Mononuclear cell (primary cell): ENCODE data around the gene ZNF638. TPM values are rescaled to one million over a fixed set of nuclear protein-coding genes. Genes with fewer than 3 reads are reported as not detected.
"Not testable (repeated sequence)": the region's sequence is repeated elsewhere in the genome, so short reads cannot be mapped to it uniquely, and the experiment has no call there.

Experiments
- H3K27me3 ChIP-seq: 2 replicates; pipeline ENCODE4 v1.6.0; 2011; ENCODE audit warnings: low read length, control low read depth; ENCODE audit not compliant: insufficient read depth
- H3K4me1 ChIP-seq: 2 replicates; pipeline ENCODE4 v1.5.1; 2011; ENCODE audit warnings: mild to moderate bottlenecking, low read length, control low read depth; ENCODE audit not compliant: insufficient read depth
- H3K4me3 ChIP-seq: 2 replicates; pipeline ENCODE4 v1.5.1; 2011; ENCODE audit warnings: mild to moderate bottlenecking, low read length, moderate library complexity
- H3K9me3 ChIP-seq: 2 replicates; pipeline ENCODE4 v1.5.1; 2011; ENCODE audit warnings: low read depth, mild to moderate bottlenecking, control low read depth, low read length
- total RNA-seq: library from RNA; depleted of rRNA; stranded (reverse); fragments of >200 nt; gene quantifications from one replicate; pipeline ENCODE4 v1.2.3, GENCODE V29; 2012

ZNF638 gene
- total RNA-seq, 1 donor = 157 TPM

DNA sequence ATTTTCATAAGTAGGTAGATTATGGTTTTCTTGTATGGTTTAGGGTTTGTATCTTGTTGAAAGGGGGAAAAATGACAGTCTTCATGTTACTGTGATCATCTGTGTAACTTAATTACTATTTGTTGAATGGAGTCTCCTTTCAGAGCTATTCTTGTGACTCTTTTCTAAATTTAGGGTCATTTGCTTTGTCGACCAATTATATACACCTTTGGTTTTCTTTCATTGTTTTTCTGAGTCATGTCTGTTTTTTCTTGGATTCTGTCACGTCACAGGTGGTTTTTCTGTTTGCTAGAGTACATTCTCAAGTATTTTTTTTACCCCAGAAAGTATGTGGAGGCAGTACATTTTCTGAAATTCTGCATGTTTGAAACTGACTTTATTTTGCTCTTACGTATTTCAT is 78.0 kb downstream of the ZNF638 start:
- Histone ChIP-seq H3K4me3 (no peak overlapping the region), H3K27me3 (no peaks in the 10 kb centered on the region), H3K4me1 (no peaks in the 10 kb centered on the region), H3K9me3 (no peaks in the 10 kb centered on the region)

DNA sequence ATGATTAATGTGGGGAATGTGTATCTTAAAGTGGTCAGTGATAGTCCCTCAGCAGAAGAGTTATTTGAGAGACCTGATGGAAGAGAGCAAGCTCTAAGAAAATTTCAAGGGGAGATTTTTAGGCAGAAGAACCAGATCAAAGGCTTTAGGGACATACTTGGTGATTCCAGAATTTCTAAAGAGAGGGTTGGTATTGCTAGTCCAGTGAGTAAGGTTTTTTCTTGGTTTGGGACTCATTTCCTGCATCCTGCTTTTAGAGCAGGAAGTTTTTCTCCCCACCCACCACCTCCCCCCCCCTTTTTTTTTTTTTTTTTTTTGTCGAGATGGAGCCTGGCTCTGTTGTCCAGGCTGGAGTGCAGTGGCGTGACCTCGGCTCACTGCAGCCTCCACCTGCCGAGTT is 79.1 kb downstream of the ZNF638 start:
- H3K4me3 ChIP-seq = no peak overlapping the region
- H3K27me3 ChIP-seq = no peaks in the 10 kb centered on the region
- no peaks in the 10 kb centered on the region for H3K4me1 ChIP-seq
- no peaks in the 10 kb centered on the region for H3K9me3 ChIP-seq

DNA sequence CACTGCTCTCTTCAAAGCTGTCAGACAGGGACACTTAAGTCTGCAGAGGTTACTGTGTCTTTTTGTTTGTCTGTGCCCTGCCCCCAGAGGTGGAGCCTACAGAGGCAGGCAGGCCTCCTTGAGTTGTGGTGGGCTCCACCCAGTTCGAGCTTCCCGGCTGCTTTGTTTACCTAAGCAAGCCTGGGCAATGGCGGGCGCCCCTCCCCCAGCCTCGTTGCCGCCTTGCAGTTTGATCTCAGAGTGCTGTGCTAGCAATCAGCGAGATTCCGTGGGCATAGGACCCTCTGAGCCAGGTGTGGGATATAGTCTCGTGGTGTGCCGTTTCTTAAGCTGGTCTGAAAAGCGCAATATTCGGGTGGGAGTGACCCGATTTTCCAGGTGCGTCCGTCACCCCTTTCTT is 85.3 kb downstream of the ZNF638 start:
- not testable (repeated sequence) for H3K9me3 ChIP-seq, H3K27me3 ChIP-seq, H3K4me3 ChIP-seq, H3K4me1 ChIP-seq

DNA sequence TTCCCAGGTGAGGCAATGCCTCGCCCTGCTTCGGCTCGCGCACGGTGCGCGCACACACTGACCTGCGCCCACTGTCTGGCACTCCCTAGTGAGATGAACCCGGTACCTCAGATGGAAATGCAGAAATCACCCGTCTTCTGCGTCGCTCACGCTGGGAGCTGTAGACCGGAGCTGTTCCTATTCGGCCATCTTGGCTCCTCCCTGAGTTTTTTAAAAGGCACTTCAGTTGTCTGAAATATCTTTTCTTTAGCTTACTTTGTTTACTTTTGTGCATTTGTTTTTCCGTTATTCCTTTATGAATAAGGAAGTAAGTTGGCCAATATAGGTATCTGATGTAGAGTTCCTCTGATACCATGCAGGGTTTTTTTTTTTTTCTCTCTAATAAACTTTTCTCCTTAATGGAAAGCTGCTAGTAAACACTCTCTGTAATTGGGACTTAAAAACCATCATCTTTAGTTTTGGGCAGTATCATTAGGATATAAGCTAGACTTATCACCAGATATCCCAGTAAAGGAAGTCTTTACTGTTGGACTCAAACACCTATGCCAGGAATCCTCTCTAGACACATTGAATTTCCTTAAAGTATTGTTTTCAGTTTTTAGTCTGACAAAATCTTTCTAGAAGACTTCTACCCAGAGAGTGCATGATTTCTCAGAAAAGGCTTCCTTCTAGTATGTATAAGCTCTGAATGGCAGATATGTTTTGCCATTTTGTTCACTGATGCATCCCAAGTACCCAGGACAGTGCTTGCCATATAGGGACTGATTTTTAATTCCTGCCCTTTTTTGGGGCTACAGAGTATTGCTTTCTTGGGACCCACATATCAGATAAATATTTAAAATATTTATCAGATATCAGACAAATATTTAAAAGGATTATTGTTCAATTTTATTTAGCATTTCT is 86.0 kb downstream of the ZNF638 start:
- H3K4me3 ChIP-seq = peak overlapping the region; percentile 17
- no peaks in the 10 kb centered on the region for H3K27me3 ChIP-seq
- no peaks in the 10 kb centered on the region for H3K9me3 ChIP-seq
- peaks cover 3% of the 10 kb centered on the region for H3K4me1 ChIP-seq

DNA sequence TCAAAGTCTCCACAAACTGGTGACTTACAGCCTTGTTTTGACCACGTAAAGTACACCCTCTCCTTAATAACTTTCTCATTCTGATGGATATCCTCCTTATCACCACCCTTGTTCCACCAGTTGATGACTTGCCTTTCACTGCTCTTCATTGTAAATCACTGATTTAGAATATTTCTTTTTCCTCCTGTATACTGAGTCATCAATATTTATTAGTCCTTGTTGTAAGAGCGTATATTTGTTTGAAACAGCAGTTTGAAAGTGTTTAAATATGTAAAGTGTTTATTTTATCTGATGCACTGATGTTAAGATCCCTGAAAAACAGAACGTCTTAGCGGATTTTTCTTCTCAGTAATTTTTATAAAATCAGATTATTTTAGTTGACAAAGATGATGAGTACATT is 87.6 kb downstream of the ZNF638 start:
- Histone ChIP-seq H3K4me3 (no peak overlapping the region), H3K9me3 (no peaks in the 10 kb centered on the region), H3K4me1 (peaks cover 7% of the 10 kb centered on the region), H3K27me3 (no peaks in the 10 kb centered on the region)

DNA sequence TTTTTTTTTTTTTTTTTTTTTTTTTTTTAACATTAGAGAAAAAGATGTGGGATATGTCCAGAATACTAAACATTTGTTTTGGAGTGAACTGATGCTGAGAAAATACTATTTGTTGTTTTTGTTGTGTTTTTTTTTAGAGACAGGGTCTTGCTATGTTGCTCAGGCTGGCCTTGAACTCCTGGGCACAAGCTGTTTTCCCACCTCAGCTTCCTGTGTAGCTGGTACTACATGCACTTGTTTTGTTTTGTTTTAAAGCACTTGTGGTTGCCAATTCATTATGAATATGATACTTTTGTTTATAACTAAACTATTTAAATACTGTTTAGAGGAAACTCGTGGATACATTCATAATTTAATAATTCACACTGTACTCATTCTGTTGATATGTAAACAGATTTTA is 88.4 kb downstream of the ZNF638 start:
- H3K27me3 ChIP-seq = no peaks in the 10 kb centered on the region
- peaks cover 7% of the 10 kb centered on the region for H3K4me1 ChIP-seq
- H3K4me3 ChIP-seq = no peak overlapping the region
- no peaks in the 10 kb centered on the region for H3K9me3 ChIP-seq

DNA sequence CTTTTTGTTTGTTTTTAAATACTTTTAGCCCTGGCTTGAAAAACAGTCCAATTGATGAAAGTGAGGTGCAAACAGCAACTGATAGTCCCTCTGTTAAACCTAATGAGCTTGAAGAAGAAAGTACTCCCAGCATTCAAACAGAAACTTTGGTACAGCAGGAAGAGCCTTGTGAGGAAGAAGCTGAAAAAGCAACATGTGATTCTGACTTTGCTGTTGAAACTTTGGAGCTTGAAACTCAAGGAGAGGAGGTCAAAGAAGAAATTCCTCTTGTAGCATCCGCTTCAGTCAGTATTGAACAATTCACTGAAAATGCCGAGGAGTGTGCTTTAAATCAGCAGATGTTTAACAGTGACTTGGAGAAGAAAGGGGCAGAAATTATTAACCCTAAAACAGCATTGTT is 91.2 kb downstream of the ZNF638 start:
- Histone ChIP-seq H3K4me1 (peaks cover 12% of the 10 kb centered on the region), H3K9me3 (no peaks in the 10 kb centered on the region), H3K4me3 (no peak overlapping the region), H3K27me3 (no peaks in the 10 kb centered on the region)

DNA sequence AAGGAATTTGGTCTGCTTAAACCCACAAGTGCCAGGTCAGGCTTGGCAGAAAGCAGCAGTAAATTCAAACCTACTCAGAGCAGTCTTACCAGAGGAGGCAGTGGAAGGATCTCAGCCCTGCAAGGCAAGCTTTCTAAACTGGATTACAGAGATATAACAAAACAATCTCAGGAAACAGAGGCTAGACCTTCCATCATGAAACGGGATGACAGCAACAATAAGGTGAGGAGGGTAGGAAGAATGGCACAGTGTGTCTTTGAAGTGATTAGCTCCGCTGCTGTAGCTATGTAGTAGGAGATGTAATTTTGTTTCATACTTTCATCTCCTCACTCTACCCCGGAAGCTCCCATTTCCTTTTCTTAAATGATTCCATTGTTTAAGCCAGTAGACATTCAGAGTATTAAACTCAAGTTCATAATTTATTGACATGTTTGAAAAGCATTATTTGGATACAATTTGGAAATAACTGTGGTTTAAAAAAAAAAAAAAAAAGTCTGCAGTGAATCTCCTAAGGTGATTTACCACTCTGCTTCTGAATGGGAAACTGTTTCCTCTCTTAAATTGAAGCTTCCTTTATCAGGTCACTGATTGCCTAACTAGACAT is 92.3 kb downstream of the ZNF638 start:
- H3K27me3 ChIP-seq = no peaks in the 10 kb centered on the region
- peaks cover 11% of the 10 kb centered on the region for H3K4me1 ChIP-seq
- H3K4me3 ChIP-seq = no peak overlapping the region

DNA sequence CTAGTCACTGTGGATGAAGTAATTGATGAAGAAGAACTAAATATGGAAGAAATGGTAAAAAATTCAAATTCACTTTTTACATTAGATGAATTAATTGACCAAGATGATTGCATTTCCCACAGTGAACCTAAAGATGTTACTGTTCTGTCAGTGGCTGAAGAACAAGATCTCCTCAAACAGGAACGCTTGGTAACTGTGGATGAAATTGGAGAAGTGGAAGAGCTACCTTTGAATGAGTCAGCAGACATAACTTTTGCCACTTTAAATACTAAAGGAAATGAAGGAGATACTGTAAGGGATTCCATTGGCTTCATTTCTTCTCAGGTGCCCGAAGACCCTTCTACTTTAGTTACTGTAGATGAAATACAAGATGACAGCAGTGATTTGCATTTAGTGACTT is 95.1 kb downstream of the ZNF638 start:
- no peak overlapping the region for H3K4me3 ChIP-seq
- peaks cover 11% of the 10 kb centered on the region for H3K4me1 ChIP-seq
- no peaks in the 10 kb centered on the region for H3K9me3 ChIP-seq
- no peaks in the 10 kb centered on the region for H3K27me3 ChIP-seq

More for the DNA sequence above, 92.3 kb downstream of the ZNF638 start:
- H3K9me3 ChIP-seq = no peaks in the 10 kb centered on the region

DNA sequence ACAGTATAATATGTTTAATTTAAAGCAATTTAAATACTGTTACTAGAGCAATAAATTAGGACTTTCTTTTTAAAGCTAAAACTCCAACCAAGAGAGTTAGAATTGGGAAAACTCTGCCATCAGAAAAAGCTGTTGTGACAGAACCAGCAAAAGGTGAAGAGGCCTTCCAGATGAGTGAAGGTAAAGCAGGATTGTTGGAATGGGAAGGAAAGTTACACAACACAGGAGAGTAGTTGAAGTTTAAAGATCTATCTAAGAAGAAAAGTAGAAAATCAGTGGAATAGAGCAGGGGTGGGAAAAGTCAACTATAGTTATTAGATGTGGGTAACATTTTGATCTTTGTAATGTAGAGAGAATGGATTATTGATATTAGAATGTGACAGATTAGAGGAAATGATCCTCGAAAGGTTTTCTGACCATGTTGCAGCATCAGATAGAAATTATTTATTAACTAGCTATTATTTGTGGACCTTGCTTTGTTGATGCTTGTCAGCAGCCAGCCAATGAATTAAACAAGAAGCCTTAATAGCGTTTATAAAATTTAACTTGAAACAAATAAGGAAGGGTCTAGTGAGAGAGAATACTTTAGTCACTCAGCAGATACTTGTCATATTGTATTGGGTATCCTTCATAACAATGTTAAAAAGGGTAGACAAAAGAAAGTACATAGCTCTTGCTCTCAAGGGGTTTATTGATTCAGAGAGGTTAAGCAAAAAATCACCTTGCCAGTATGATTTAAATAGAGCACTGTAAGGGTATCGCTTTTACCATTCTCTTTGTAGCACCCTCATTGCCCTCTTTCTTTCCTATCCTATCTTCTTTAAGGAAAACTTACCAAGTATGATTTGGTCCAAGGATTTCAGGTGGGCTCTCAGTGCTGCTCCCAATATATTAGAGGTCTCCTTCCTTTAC is 97.1 kb downstream of the ZNF638 start:
- Histone ChIP-seq H3K4me1 (peaks cover 10% of the 10 kb centered on the region), H3K27me3 (no peaks in the 10 kb centered on the region), H3K9me3 (no peaks in the 10 kb centered on the region), H3K4me3 (no peak overlapping the region)

DNA sequence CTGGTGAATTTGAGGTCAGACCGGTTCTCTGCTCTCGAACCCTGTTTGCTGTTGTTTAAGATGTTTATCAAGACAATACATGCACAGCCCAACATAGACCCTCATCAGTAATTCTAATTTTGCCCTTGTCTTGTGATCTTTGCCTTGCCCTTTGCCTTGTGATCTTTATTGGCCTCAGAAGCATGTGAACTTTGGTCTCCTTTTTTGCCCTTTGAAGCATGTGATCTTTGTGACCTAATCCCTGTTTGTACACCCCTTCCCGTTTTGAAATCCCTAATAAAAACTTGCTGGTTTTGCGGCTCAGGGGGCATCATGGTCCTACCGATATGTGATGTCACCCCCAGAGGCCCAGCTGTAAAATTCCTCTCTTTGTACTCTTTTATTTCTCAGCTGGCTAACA is 113.6 kb downstream of the ZNF638 start:
- not testable (repeated sequence) for H3K27me3 ChIP-seq, H3K4me3 ChIP-seq, H3K9me3 ChIP-seq
- peaks cover 30% of the 10 kb centered on the region for H3K4me1 ChIP-seq

DNA sequence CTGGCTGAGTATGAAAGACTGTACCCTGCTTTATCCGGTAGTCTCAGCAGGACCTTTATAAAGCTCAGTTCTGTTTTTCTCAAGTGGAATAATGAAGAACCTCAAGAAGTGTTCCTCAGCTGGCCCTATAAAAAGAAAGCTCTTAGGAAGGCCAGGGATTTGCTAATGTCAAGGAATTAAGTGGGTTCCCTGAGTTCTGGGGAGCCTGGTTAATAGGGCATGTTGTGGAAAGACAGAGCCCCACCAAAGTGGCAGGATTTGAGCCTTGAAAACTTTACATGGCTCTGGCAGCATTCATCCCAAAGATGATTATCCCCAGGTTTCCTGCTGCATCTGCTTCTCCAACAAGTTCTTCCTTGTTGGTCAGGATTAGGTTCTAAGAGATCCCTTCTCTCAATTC is 114.9 kb downstream of the ZNF638 start:
- Histone ChIP-seq H3K27me3 (no peaks in the 10 kb centered on the region), H3K4me3 (no peak overlapping the region), H3K9me3 (no peaks in the 10 kb centered on the region), H3K4me1 (peaks cover 40% of the 10 kb centered on the region)

DNA sequence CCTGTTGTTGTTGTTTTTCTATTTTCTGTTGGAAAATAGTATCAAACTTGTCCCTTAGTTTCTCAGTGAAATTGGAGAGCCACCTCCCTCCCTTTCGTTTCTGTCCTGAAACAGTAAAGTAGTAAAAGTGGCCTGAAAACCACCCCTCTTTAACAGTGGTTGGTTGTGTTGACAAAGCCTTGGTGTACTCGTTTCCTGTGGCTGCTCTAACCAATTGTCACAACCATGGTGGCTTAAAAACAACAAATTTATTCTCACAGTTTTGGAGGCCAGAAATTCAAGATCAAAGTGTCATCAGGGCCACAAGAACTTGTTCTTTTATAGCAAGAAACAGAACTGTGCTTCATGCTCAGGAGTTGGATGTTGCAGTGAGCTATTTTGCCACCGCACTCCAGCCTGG is 117.8 kb downstream of the ZNF638 start:
- no peaks in the 10 kb centered on the region for H3K27me3 ChIP-seq
- no peaks in the 10 kb centered on the region for H3K9me3 ChIP-seq
- H3K4me1 ChIP-seq = peaks cover 65% of the 10 kb centered on the region
- H3K4me3 ChIP-seq = no peak overlapping the region

DNA sequence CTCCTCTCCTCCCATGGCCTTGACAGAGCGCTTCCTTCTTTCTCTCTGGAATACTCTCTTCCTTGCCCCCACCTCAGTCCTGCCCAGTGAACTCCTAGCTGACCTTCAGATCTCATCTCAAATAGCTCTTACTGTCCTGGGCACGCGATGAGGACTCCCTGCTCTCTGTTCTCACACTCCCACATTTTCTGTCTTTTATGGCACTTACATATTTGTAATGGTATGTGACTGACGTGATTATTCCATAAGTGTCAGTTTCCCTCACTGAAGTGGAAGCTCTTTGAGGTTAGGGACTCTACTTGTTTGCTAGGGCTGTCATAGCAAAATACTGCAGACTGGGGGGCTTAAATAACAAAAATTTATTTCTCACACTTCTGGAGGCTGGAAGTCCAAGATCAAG is 120.1 kb downstream of the ZNF638 start:
- Histone ChIP-seq H3K4me3 (no peak overlapping the region), H3K9me3 (no peaks in the 10 kb centered on the region), H3K4me1 (peaks cover 84% of the 10 kb centered on the region), H3K27me3 (no peaks in the 10 kb centered on the region)

DNA sequence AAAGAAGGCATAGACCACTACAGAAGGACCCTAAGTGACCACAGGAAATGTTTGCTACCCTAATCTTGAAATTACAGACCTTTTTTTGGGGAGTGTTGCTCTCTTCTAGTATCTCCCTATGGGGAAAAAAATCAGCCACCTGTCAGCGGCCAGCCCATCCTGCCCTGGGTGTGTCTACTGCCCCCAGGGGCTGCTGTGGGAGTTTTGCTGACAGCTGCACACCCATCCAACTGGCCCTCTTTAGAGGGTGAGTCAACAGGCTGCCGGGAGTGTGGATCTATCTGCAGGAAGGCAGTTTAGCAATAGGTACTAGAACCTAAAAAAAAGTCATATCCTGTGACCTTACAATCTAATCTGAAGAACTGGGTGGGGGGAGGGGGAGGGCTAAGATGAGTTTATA is 121.0 kb downstream of the ZNF638 start:
- Histone ChIP-seq H3K4me1 (peaks cover 93% of the 10 kb centered on the region), H3K9me3 (no peaks in the 10 kb centered on the region), H3K4me3 (no peak overlapping the region)

More for the DNA sequence above, 121.0 kb downstream of the ZNF638 start:
- no peaks in the 10 kb centered on the region for H3K27me3 ChIP-seq
